HCT116 (cell line): ENCODE results near the gene SMIM24. TPM values are rescaled to one million over a fixed set of nuclear protein-coding genes. Genes with fewer than 3 reads are reported as not detected.

Source experiments
- ATAC-seq: fragments of 200-7000 bp; cut with Tn5 transposase; 2 replicates; pipeline ENCODE4 v1.9.1; 2020; ENCODE audit warnings: mild to moderate bottlenecking, moderate library complexity
- BruUV-seq: library from RNA; stranded (reverse); fragments of 400-500 nt; replicated peaks from 2 replicates; lab custom pipeline; 2021; lab: Mats Ljungman, UMichigan
- CTCF ChIA-PET: fragments of 300-600 bp; sonication (Branson Sonifier 250); formaldehyde crosslinking; loops from one replicate; lab custom pipeline; 2021; ENCODE audit warnings: antibody characterized with exemption; lab: Charles Lee
- POLR2A ChIA-PET: fragments of 300-600, 350-600 bp; sonication (Branson Sonifier 250); formaldehyde crosslinking; loops from one replicate; lab custom pipeline; 2021; ENCODE audit warnings: antibody characterized with exemption; lab: Charles Lee
- RAD21 ChIA-PET, 2 experiments: fragments of 300-600 bp; sonication (Branson Sonifier 250); formaldehyde crosslinking; loops; one replicate each; lab custom pipeline; 2023; ENCODE audit warnings: low total read pairs in 2 of 2; ENCODE audit not compliant: uncharacterized antibody in 2 of 2, unreplicated experiment in 2 of 2, low non-redundant PET in 1 of 2; lab: Charles Lee
- DNase-seq: peaks from one replicate; pipeline ENCODE4 v3.0.0-alpha.2; 2010; ENCODE audit warnings: low read depth, low spot score
- H2AFZ ChIP-seq: fragments of 200-600 bp; shearing (Covaris generic), sonication (generic); 2 replicates; pipeline ENCODE4 v1.6.1; 2017; ENCODE audit warnings: low read depth, mixed run types, mixed read lengths, antibody characterized with exemption, low read length; ENCODE audit not compliant: poor library complexity, severe bottlenecking
- H3K27ac ChIP-seq: 2 replicates; pipeline ENCODE4 v1.5.1; 2012; ENCODE audit warnings: low read depth, low read length
- H3K27me3 ChIP-seq: fragments of 200-600 bp; sonication (generic); 2 replicates; pipeline ENCODE4 v1.6.1; 2016; ENCODE audit warnings: mixed run types, low read length, mixed read lengths; ENCODE audit not compliant: insufficient read depth
- H3K36me3 ChIP-seq, 2 experiments: fragments of 200-500 bp in 1 of 2; fragments of 200-600 bp in 1 of 2; sonication (Bioruptor generic) in 1 of 2; sonication (generic) in 1 of 2; 2 replicates each; pipeline versions ENCODE4 v1.5.1 to v1.6.1; 2014 to 2016; ENCODE audit warnings: low read length in 2 of 2, inconsistent platforms in 1 of 2, mixed read lengths in 1 of 2, mixed run types in 1 of 2; ENCODE audit not compliant: insufficient read depth in 2 of 2, control insufficient read depth in 1 of 2
- H3K4me1 ChIP-seq, 2 experiments: fragments of 200-600 bp in 1 of 2; sonication (generic) in 1 of 2; 2 replicates each; pipeline versions ENCODE4 v1.5.1 to v1.6.1; 2012 to 2017; ENCODE audit warnings: low read length in 2 of 2, inconsistent platforms in 1 of 2, mild to moderate bottlenecking in 1 of 2, mixed read lengths in 1 of 2, mixed run types in 1 of 2, moderate library complexity in 1 of 2; ENCODE audit not compliant: insufficient read depth in 2 of 2, control insufficient read depth in 1 of 2
- H3K4me2 ChIP-seq: fragments of 200-600 bp; sonication (generic); 2 replicates; pipeline ENCODE4 v1.6.1; 2017; ENCODE audit warnings: mixed run types, low read length, mixed read lengths
- H3K4me3 ChIP-seq, 2 experiments: fragments of 200-600 bp in 1 of 2; sonication (generic) in 1 of 2; replicated peaks in 1 of 2; 2 replicates each; pipeline ENCODE4 v1.5.1; 2011 to 2016; ENCODE audit warnings: low read length in 2 of 2, control low read depth in 1 of 2, low read depth in 1 of 2, mild to moderate bottlenecking in 1 of 2, mixed read lengths in 1 of 2, mixed run types in 1 of 2
- H3K79me2 ChIP-seq: fragments of 200-600 bp; sonication (generic); 2 replicates; pipeline ENCODE4 v1.6.1; 2017; ENCODE audit warnings: mild to moderate bottlenecking, mixed run types, low read length, moderate library complexity, mixed read lengths; ENCODE audit not compliant: insufficient read depth
- H3K9ac ChIP-seq: fragments of 200-600 bp; sonication (generic); 2 replicates; pipeline ENCODE4 v1.6.1; 2016; ENCODE audit warnings: low read length, mixed read lengths
- H3K9me2 ChIP-seq: fragments of 200-600 bp; sonication (generic), shearing (Covaris generic); 2 replicates; pipeline ENCODE4 v1.6.1; 2017; ENCODE audit warnings: mixed run types, mild to moderate bottlenecking, moderate library complexity; ENCODE audit not compliant: insufficient read depth
- H3K9me3 ChIP-seq, 2 experiments: fragments of 200-500 bp in 1 of 2; fragments of 200-600 bp in 1 of 2; sonication (Bioruptor generic) in 1 of 2; sonication (generic) in 1 of 2; 2 replicates each; pipeline ENCODE4 v1.6.1; 2014 to 2017; ENCODE audit warnings: low read length in 2 of 2, mixed read lengths in 2 of 2, inconsistent platforms in 1 of 2, low read depth in 1 of 2, mild to moderate bottlenecking in 1 of 2, mixed run types in 1 of 2, moderate library complexity in 1 of 2; ENCODE audit not compliant: control insufficient read depth in 1 of 2, insufficient read depth in 1 of 2
- H4K20me1 ChIP-seq: fragments of 200-600 bp; sonication (generic), shearing (Covaris generic); 2 replicates; pipeline ENCODE4 v1.6.1; 2017; ENCODE audit warnings: mixed run types, mild to moderate bottlenecking, moderate library complexity; ENCODE audit not compliant: insufficient read depth
- CBX3 ChIP-seq: IDR thresholded peaks from 2 replicates; pipeline ENCODE4 v1.6.1; 2012; ENCODE audit warnings: low read depth
- CEBPB ChIP-seq: IDR thresholded peaks from 2 replicates; pipeline ENCODE4 v1.6.1; 2012; ENCODE audit warnings: low read depth
- EGR1 ChIP-seq: IDR thresholded peaks from 2 replicates; pipeline ENCODE4 v1.6.1; 2012; ENCODE audit warnings: low read depth
- ELF1 ChIP-seq: IDR thresholded peaks from 2 replicates; pipeline ENCODE4 v1.6.1; 2012; ENCODE audit warnings: low read depth, borderline replicate concordance
- EZH2 ChIP-seq: fragments of 200-600 bp; sonication (generic); IDR thresholded peaks from 2 replicates; pipeline ENCODE4 v1.6.1; 2017; ENCODE audit warnings: antibody characterized with exemption, mixed run types
- FOSL1 ChIP-seq: IDR thresholded peaks from 2 replicates; pipeline ENCODE4 v1.6.1; 2012; ENCODE audit warnings: low read depth
- JUND ChIP-seq: IDR thresholded peaks from 2 replicates; pipeline ENCODE4 v1.6.1; 2012
- POLR2A ChIP-seq: IDR thresholded peaks from 2 replicates; pipeline ENCODE4 v1.7.0; 2011; ENCODE audit warnings: borderline replicate concordance; ENCODE audit not compliant: insufficient read depth, insufficient read length; ENCODE audit errors: extremely low read depth
- POLR2AphosphoS5 ChIP-seq: IDR thresholded peaks from 2 replicates; pipeline ENCODE4 v1.6.1; 2011; ENCODE audit warnings: mild to moderate bottlenecking, low read depth, low read length, moderate library complexity
- RAD21 ChIP-seq: IDR thresholded peaks from 2 replicates; pipeline ENCODE4 v1.6.1; 2012; ENCODE audit warnings: low read depth, mild to moderate bottlenecking
- SIN3A ChIP-seq: IDR thresholded peaks from 2 replicates; pipeline ENCODE4 v1.6.1; 2012; ENCODE audit warnings: low read depth
- SP1 ChIP-seq: IDR thresholded peaks from 2 replicates; pipeline ENCODE4 v1.6.1; 2012; ENCODE audit warnings: low read depth
- SRF ChIP-seq: IDR thresholded peaks from 2 replicates; pipeline ENCODE4 v1.6.1; 2012; ENCODE audit warnings: low read depth
- YY1 ChIP-seq: IDR thresholded peaks from 2 replicates; pipeline ENCODE4 v1.6.1; 2011; ENCODE audit warnings: low read length, low read depth, moderate library complexity, mild to moderate bottlenecking; ENCODE audit not compliant: insufficient replicate concordance; ENCODE audit errors: extremely low read depth
- ZFX ChIP-seq: fragments of 450-650 bp; IDR thresholded peaks from 2 replicates; pipeline ENCODE4 v1.6.1; 2017
- intact Hi-C: fragments of 100-400 bp; cut with micrococcal nuclease; formaldehyde crosslinking; loops from 2 replicates; pipeline ENCODE4 v1.10.0; 2022
- total RNA-seq: library from RNA; stranded (reverse); gene quantifications from one replicate; pipeline ENCODE4 v1.2.1, GENCODE V29; 2021; ENCODE audit not compliant: unreplicated experiment
- TF ChIP-seq, protein P1 (sequence below): IDR thresholded peaks from 2 replicates; pipeline ENCODE4 v1.6.1; 2012
- TF ChIP-seq, protein P2 (sequence below): IDR thresholded peaks from 2 replicates; pipeline ENCODE4 v1.6.1; 2012; ENCODE audit warnings: low read depth
- TF ChIP-seq, protein P3 (sequence below): IDR thresholded peaks from 2 replicates; pipeline ENCODE4 v1.6.1; 2011; ENCODE audit warnings: mild to moderate bottlenecking, low read length, moderate library complexity; ENCODE audit not compliant: insufficient replicate concordance; ENCODE audit errors: extremely low read depth
- TF ChIP-seq, protein P4 (sequence below), 3 experiments: fragments of 200-600 bp in 1 of 3; sonication (generic) in 1 of 3; IDR thresholded peaks in 2 of 3; conservative IDR thresholded peaks in 1 of 3; 2 replicates each; pipeline ENCODE4 v1.5.1; 2012 to 2017; ENCODE audit warnings: low read depth in 2 of 3, low read length in 2 of 3, antibody characterized with exemption in 1 of 3, borderline replicate concordance in 1 of 3, control low read depth in 1 of 3, mild to moderate bottlenecking in 1 of 3, mixed read lengths in 1 of 3, mixed run types in 1 of 3, moderate library complexity in 1 of 3; ENCODE audit not compliant: insufficient read depth in 1 of 3
- TF ChIP-seq, protein P5 (sequence below): IDR thresholded peaks from 2 replicates; pipeline ENCODE4 v1.6.1; 2012

SMIM24 gene
- total RNA-seq, 1 experiment from 2014 or later = not detected

DNA sequence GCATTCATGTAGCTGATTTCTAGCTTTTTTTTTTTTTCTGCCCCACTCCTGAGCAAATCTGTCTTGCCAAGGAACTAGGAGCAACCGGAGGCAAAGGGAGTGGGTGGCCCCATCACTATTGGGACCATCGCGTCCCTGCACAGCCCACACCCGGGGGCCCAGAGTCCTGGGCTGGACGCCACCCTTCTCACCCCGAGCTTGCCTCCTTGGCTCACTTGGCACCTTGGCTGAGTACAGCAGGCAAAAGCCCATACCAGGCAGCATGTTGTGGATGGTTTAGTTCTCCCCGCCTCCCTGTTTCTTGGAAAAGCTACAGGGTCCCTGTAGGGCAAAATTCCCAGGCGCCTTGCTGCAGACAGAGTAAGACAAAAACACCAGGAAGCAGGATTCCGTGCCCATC lies 13.7 kb downstream of the SMIM24 start:
- no peaks in the 10 kb centered on the region for H4K20me1 ChIP-seq
- H3K36me3 ChIP-seq = peaks cover 6 to 8% of the 10 kb centered on the region in 2 experiments; a peak in 2 of 4 replicates
- H2AFZ ChIP-seq = no peak overlapping the region
- H3K27ac ChIP-seq = no peak overlapping the region
- intact Hi-C loops = no loop called here
- ChIA-PET POLR2A (no interaction called here), CTCF (no interaction called here), RAD21 (no interaction called here)
- no peak overlapping the region for H3K4me3 ChIP-seq
- H3K9me2 ChIP-seq = no peaks in the 10 kb centered on the region
- no peaks in the 10 kb centered on the region for H3K27me3 ChIP-seq
- ATAC-seq (no peak), DNase-seq (no peak)
- no peaks in the 10 kb centered on the region; a peak in 1 of 4 replicates for H3K9me3 ChIP-seq
- TF ChIP-seq EZH2 (no peak), YY1 (no peak), SP1 (no peak), CBX3 (no peak), EGR1 (no peak), CEBPB (no peak), JUND (no peak), RAD21 (no peak), ZFX (no peak), FOSL1 (no peak), POLR2AphosphoS5 (no peak), POLR2A (no peak), SIN3A (no peak), ELF1 (no peak), SRF (no peak)
- TF ChIP-seq, protein P1, sequence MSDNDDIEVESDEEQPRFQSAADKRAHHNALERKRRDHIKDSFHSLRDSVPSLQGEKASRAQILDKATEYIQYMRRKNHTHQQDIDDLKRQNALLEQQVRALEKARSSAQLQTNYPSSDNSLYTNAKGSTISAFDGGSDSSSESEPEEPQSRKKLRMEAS = no peak
- TF ChIP-seq, protein P2, sequence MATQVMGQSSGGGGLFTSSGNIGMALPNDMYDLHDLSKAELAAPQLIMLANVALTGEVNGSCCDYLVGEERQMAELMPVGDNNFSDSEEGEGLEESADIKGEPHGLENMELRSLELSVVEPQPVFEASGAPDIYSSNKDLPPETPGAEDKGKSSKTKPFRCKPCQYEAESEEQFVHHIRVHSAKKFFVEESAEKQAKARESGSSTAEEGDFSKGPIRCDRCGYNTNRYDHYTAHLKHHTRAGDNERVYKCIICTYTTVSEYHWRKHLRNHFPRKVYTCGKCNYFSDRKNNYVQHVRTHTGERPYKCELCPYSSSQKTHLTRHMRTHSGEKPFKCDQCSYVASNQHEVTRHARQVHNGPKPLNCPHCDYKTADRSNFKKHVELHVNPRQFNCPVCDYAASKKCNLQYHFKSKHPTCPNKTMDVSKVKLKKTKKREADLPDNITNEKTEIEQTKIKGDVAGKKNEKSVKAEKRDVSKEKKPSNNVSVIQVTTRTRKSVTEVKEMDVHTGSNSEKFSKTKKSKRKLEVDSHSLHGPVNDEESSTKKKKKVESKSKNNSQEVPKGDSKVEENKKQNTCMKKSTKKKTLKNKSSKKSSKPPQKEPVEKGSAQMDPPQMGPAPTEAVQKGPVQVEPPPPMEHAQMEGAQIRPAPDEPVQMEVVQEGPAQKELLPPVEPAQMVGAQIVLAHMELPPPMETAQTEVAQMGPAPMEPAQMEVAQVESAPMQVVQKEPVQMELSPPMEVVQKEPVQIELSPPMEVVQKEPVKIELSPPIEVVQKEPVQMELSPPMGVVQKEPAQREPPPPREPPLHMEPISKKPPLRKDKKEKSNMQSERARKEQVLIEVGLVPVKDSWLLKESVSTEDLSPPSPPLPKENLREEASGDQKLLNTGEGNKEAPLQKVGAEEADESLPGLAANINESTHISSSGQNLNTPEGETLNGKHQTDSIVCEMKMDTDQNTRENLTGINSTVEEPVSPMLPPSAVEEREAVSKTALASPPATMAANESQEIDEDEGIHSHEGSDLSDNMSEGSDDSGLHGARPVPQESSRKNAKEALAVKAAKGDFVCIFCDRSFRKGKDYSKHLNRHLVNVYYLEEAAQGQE = no peak
- TF ChIP-seq, protein P3, sequence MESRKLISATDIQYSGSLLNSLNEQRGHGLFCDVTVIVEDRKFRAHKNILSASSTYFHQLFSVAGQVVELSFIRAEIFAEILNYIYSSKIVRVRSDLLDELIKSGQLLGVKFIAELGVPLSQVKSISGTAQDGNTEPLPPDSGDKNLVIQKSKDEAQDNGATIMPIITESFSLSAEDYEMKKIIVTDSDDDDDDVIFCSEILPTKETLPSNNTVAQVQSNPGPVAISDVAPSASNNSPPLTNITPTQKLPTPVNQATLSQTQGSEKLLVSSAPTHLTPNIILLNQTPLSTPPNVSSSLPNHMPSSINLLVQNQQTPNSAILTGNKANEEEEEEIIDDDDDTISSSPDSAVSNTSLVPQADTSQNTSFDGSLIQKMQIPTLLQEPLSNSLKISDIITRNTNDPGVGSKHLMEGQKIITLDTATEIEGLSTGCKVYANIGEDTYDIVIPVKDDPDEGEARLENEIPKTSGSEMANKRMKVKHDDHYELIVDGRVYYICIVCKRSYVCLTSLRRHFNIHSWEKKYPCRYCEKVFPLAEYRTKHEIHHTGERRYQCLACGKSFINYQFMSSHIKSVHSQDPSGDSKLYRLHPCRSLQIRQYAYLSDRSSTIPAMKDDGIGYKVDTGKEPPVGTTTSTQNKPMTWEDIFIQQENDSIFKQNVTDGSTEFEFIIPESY = no peak
- TF ChIP-seq, protein P4, sequence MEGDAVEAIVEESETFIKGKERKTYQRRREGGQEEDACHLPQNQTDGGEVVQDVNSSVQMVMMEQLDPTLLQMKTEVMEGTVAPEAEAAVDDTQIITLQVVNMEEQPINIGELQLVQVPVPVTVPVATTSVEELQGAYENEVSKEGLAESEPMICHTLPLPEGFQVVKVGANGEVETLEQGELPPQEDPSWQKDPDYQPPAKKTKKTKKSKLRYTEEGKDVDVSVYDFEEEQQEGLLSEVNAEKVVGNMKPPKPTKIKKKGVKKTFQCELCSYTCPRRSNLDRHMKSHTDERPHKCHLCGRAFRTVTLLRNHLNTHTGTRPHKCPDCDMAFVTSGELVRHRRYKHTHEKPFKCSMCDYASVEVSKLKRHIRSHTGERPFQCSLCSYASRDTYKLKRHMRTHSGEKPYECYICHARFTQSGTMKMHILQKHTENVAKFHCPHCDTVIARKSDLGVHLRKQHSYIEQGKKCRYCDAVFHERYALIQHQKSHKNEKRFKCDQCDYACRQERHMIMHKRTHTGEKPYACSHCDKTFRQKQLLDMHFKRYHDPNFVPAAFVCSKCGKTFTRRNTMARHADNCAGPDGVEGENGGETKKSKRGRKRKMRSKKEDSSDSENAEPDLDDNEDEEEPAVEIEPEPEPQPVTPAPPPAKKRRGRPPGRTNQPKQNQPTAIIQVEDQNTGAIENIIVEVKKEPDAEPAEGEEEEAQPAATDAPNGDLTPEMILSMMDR (IDR thresholded peaks at IDR 0.05 in 2 of 3, conservative IDR thresholded peaks at IDR 0.05 in 1 of 3; ENCODE audit: borderline replicate concordance in 1 of 3, insufficient read depth in 1 of 3, low read depth in 2 of 3, low read length in 2 of 3) = no peak
- TF ChIP-seq, protein P5, sequence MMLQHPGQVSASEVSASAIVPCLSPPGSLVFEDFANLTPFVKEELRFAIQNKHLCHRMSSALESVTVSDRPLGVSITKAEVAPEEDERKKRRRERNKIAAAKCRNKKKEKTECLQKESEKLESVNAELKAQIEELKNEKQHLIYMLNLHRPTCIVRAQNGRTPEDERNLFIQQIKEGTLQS = no peak
- H3K4me1 ChIP-seq = no peaks in the 10 kb centered on the region
- no TSS peak for BruUV-seq
- H3K9ac ChIP-seq = no peak overlapping the region
- no peaks in the 10 kb centered on the region for H3K79me2 ChIP-seq
- H3K4me2 ChIP-seq = no peak overlapping the region
